Astrocyte of the cerebellum (primary cell): ENCODE measurements around the gene CSAD.

Experiments used
- DNase-seq: peaks from one replicate; pipeline ENCODE4 v3.0.0-alpha.2; 2011; ENCODE audit warnings: low read depth
- H3K4me3 ChIP-seq: 2 replicates; pipeline ENCODE4 v1.5.1; 2011; ENCODE audit warnings: mild to moderate bottlenecking, low read depth, low read length, moderate library complexity
- in situ Hi-C: cut with HindIII; loops from 2 replicates; pipeline ENCODE4 v1.10.0; 2017; ENCODE audit warnings: low sequenced_read_pairs
- TF ChIP-seq, protein P1 (sequence below): IDR thresholded peaks from 2 replicates; pipeline ENCODE4 v1.5.1; 2012; ENCODE audit warnings: low read length, low read depth, moderate library complexity, mild to moderate bottlenecking; ENCODE audit errors: missing control alignments

The CSAD gene, protein sequence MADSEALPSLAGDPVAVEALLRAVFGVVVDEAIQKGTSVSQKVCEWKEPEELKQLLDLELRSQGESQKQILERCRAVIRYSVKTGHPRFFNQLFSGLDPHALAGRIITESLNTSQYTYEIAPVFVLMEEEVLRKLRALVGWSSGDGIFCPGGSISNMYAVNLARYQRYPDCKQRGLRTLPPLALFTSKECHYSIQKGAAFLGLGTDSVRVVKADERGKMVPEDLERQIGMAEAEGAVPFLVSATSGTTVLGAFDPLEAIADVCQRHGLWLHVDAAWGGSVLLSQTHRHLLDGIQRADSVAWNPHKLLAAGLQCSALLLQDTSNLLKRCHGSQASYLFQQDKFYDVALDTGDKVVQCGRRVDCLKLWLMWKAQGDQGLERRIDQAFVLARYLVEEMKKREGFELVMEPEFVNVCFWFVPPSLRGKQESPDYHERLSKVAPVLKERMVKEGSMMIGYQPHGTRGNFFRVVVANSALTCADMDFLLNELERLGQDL

GRCh38 chr12:53180220-53180930 is at the start of gene CSAD, which contains the start of gene ZNF740:
CSAD (minus strand) TSS chr12:53180925; CDS start chr12:53173470, 7,455 bp downstream.
ZNF740 (plus strand) TSS chr12:53180722; CDS start chr12:53181984, 1,262 bp downstream.
- TF ChIP-seq, protein P1, sequence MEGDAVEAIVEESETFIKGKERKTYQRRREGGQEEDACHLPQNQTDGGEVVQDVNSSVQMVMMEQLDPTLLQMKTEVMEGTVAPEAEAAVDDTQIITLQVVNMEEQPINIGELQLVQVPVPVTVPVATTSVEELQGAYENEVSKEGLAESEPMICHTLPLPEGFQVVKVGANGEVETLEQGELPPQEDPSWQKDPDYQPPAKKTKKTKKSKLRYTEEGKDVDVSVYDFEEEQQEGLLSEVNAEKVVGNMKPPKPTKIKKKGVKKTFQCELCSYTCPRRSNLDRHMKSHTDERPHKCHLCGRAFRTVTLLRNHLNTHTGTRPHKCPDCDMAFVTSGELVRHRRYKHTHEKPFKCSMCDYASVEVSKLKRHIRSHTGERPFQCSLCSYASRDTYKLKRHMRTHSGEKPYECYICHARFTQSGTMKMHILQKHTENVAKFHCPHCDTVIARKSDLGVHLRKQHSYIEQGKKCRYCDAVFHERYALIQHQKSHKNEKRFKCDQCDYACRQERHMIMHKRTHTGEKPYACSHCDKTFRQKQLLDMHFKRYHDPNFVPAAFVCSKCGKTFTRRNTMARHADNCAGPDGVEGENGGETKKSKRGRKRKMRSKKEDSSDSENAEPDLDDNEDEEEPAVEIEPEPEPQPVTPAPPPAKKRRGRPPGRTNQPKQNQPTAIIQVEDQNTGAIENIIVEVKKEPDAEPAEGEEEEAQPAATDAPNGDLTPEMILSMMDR = no peak

GRCh38 chr12:53230108-53230845 is 49.6 kb upstream of the CSAD start:
- in situ Hi-C loops = no loop called here
- TF ChIP-seq, protein P1 = no peak
- no peak overlapping the region for H3K4me3 ChIP-seq
- DNase-seq = no peak

More at GRCh38 chr12:53180220-53180930, at the start of gene CSAD, which contains the start of gene ZNF740:
- in situ Hi-C loops = no loop called here
- peak within 1 kb of the TSS; percentile 69 for H3K4me3 ChIP-seq
- peak; percentile 91 for DNase-seq

DNA sequence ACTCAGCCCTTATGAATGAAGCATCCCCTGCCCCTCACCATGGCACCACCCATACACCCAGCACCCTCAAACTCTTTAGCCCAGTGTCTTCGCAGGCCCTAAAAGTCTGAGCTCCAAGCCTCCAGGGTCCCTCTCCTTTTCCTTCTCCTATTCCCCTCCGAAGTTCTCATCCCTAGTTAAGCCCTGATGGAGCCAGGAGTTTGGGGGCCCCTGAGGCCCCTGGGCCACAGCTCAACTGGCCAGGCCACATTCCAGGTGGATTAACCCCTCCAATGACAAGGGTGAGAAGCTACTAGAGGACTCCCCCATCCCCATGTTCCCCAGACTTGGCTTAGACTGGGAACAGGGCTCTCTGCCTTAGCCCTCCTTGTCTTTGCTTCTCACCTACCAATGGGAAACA is 48.7 kb upstream of the CSAD start:
- TF ChIP-seq, protein P1 = no peak
- no peak for DNase-seq
- in situ Hi-C loops = no loop called here
- H3K4me3 ChIP-seq = no peak overlapping the region

DNA sequence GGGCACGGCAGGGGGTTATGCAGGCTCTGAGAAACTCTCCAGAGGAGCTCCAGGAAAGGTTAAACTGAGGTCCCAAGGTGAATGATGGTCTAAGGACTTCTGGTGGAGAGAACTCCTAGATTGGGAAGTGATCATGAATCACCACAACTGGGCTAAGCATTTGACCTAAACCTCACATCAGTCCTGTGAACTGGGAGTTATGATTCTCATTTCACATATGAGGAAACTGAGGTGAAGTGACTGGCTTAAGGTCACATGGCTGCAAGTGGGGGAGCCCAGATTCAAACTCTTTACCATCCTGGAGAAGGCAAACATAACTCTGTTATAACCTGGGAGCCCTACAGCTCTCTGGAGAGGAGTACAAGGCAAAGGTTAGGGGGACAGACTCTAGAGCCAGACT is 47.1 kb upstream of the CSAD start:
- DNase-seq = no peak
- no peak overlapping the region for H3K4me3 ChIP-seq
- TF ChIP-seq, protein P1 = no peak
- in situ Hi-C loops = no loop called here

GRCh38 chr12:53227341-53227740 is 46.6 kb upstream of the CSAD start:
- TF ChIP-seq, protein P1 = no peak
- no peak overlapping the region for H3K4me3 ChIP-seq
- DNase-seq = no peak
- in situ Hi-C loops = no loop called here

GRCh38 chr12:53226815-53227214 is 46.1 kb upstream of the CSAD start:
- H3K4me3 ChIP-seq = no peak overlapping the region
- in situ Hi-C loops = no loop called here
- TF ChIP-seq, protein P1 = no peak
- no peak for DNase-seq
